GM12891 (cell line): ENCODE data around the gene ENG.
"Not testable (repeated sequence)": the region's sequence is repeated elsewhere in the genome, so short reads cannot be mapped to it uniquely, and the experiment has no call there.

ENCODE experiments used
- DNase-seq: peaks from one replicate; pipeline ENCODE4 v3.0.0; 2011; ENCODE audit warnings: low spot score; ENCODE audit not compliant: insufficient read length
- FAIRE-seq: peaks from 2 replicates; lab custom pipeline; 2011; peaks lifted over from hg19 to GRCh38; lab: Jason Lieb, UNC
- PAX5 ChIP-seq: IDR thresholded peaks from 2 replicates; pipeline ENCODE4 v1.6.1; 2011; ENCODE audit warnings: low read length, moderate library complexity, mild to moderate bottlenecking; ENCODE audit not compliant: insufficient read depth, severe bottlenecking
- POLR2A ChIP-seq: IDR thresholded peaks from 2 replicates; pipeline ENCODE4 v1.6.1; 2011; ENCODE audit warnings: low read depth, low read length, control low read depth
- POLR2AphosphoS5 ChIP-seq: IDR thresholded peaks from 2 replicates; pipeline ENCODE4 v1.6.1; 2011; ENCODE audit warnings: low read depth, low read length, control low read depth
- POU2F2 ChIP-seq: IDR thresholded peaks from 2 replicates; pipeline ENCODE4 v1.6.1; 2011; ENCODE audit warnings: low read depth, mild to moderate bottlenecking, control low read depth, low read length, moderate library complexity
- SPI1 ChIP-seq: IDR thresholded peaks from 2 replicates; pipeline ENCODE4 v1.6.1; 2011; ENCODE audit warnings: low read depth, low read length, control low read depth
- TAF1 ChIP-seq: IDR thresholded peaks from 2 replicates; pipeline ENCODE4 v1.6.1; 2011; ENCODE audit warnings: low read depth, low read length, control low read depth

ENG gene

GRCh38 chr9:127847833-127848755, 6.4 kb downstream of the ENG start:
- TF ChIP-seq POLR2AphosphoS5 (no peak), TAF1 (no peak), POU2F2 (no peak), SPI1 (no peak)

GRCh38 chr9:127847178-127847510, 7.3 kb downstream of the ENG start:
- FAIRE-seq, result no peak
- TF ChIP-seq TAF1, result no peak
- no peak for TF ChIP-seq POLR2AphosphoS5
- no peak for TF ChIP-seq SPI1
- TF ChIP-seq PAX5, result no peak
- TF ChIP-seq POLR2A, result no peak
- TF ChIP-seq POU2F2, result no peak
- no peak for DNase-seq

More at GRCh38 chr9:127847833-127848755, 6.4 kb downstream of the ENG start:
- FAIRE-seq, result no peak
- DNase-seq, result no peak

- DNase-seq (no peak), FAIRE-seq (no peak)
- no peak for TF ChIP-seq POU2F2
- TF ChIP-seq POLR2AphosphoS5, result no peak
- no peak for TF ChIP-seq PAX5
These were observed 7.8 kb downstream of the ENG start for GRCh38 chr9:127846443-127847177.

GRCh38 chr9:127845619-127846018, 8.8 kb downstream of the ENG start:
- not testable (repeated sequence) for DNase-seq, FAIRE-seq

- TF ChIP-seq TAF1 (no peak), SPI1 (no peak), PAX5 (no peak), POLR2AphosphoS5 (no peak), POLR2A (no peak), POU2F2 (no peak)
- FAIRE-seq (no peak), DNase-seq (no peak)
These were observed 9.6 kb downstream of the ENG start for GRCh38 chr9:127844821-127845359.

- DNase-seq, result no peak
- TF ChIP-seq SPI1, result no peak
- no peak for TF ChIP-seq POLR2AphosphoS5
- TF ChIP-seq TAF1, result no peak
- TF ChIP-seq POU2F2, result no peak
- no peak for TF ChIP-seq POLR2A
- no peak for TF ChIP-seq PAX5
- no peak for FAIRE-seq
These were observed 13.2 kb downstream of the ENG start for GRCh38 chr9:127841087-127841835.

GRCh38 chr9:127838375-127839078, 15.9 kb downstream of the ENG start:
- TF ChIP-seq POLR2A (no peak), POLR2AphosphoS5 (no peak), TAF1 (no peak), SPI1 (no peak), PAX5 (no peak), POU2F2 (no peak)
- DNase-seq (no peak), FAIRE-seq (no peak)

- TF ChIP-seq POLR2A (no peak), PAX5 (no peak), TAF1 (no peak), POLR2AphosphoS5 (no peak), SPI1 (no peak), POU2F2 (no peak)
- DNase-seq (no peak), FAIRE-seq (no peak)
These were observed 17.1 kb downstream of the ENG start for GRCh38 chr9:127837346-127837745.

- DNase-seq, FAIRE-seq: not testable (repeated sequence)
These were observed 17.9 kb downstream of the ENG start for GRCh38 chr9:127836561-127836960.
